Psoas muscle (tissue), 8 donors: ENCODE results near the gene UROC1. TPM values are rescaled to one million over a fixed set of nuclear protein-coding genes. Genes with fewer than 3 reads are reported as not detected.

Experiments used
- ATAC-seq, 4 donors: fragments of 200-7000 bp; cut with Tn5 transposase; one replicate each; pipeline ENCODE4 v1.9.1; 2020; ENCODE audit warnings: moderate library complexity in 3 of 4, mild to moderate bottlenecking in 2 of 4
- DNase-seq, 2 donors: peaks; one replicate each; pipeline ENCODE4 v3.0.0-alpha.2; 2020
- H3K27ac ChIP-seq: fragments of 200-600 bp; one replicate; pipeline ENCODE4 v1.8.0; 2022
- H3K27me3 ChIP-seq, 3 donors: fragments of 200-600 bp in 1 of 3; one replicate each; pipeline versions ENCODE4 v1.6.1 to v1.8.0; 2013 to 2022; ENCODE audit warnings: low read length in 2 of 3, mild to moderate bottlenecking in 2 of 3, moderate library complexity in 1 of 3; ENCODE audit not compliant: insufficient read depth in 3 of 3
- H3K36me3 ChIP-seq, 2 donors: fragments of 200-600 bp in 1 of 2; one replicate each; pipeline versions ENCODE4 v1.6.1 to v1.8.0; 2013 to 2022; ENCODE audit warnings: low read depth in 1 of 2, mild to moderate bottlenecking in 1 of 2, moderate library complexity in 1 of 2; ENCODE audit not compliant: insufficient read depth in 1 of 2
- H3K4me1 ChIP-seq: fragments of 200-600 bp; one replicate; pipeline ENCODE4 v1.8.0; 2022
- H3K4me3 ChIP-seq: fragments of 200-600 bp; one replicate; pipeline ENCODE4 v1.8.0; 2022; ENCODE audit warnings: mild to moderate bottlenecking
- H3K9me3 ChIP-seq: fragments of 200-600 bp; one replicate; pipeline ENCODE4 v1.8.0; 2022
- CTCF ChIP-seq: fragments of 200-600 bp; IDR thresholded peaks from one replicate; pipeline ENCODE4 v1.8.0; 2022; ENCODE audit warnings: antibody characterized with exemption
- WGBS, 3 donors: extraction: QIAGEN DNeasy Blood & Tissue Kit; methylation state at CpG; one replicate each; pipeline versions ENCODE4 v1.1.6 to v1.1.7; 2013; 5-methylcytosine and 5-hydroxymethylcytosine counted together
- intact Hi-C, 2 donors: fragments of 100-400 bp; cut with DNase I; formaldehyde crosslinking; loops; one replicate each; pipeline versions ENCODE4 v1.11.0 to v1.14.2; 2022
- polyA plus RNA-seq, 3 donors: library from polyadenylated mRNA; stranded (reverse); fragments of 200-250 nt; gene quantifications; one replicate each; pipeline ENCODE4 v1.2.3, GENCODE V29; 2013
- total RNA-seq, 4 donors: library from RNA; stranded (reverse); fragmentation: NEBNext Ultra II Directional in 2 of 4; extraction: Animal tissue kit (Norgen Biotek cat#: 25700) in 2 of 4; gene quantifications; one replicate each; pipeline versions ENCODE4 v1.2.1 to v1.2.4, GENCODE V29; 2021 to 2023
- donor health status: healthy with polysubstance abuse.
- donor health status: DM: no; HTN: no; CAD: no; lungs with moderate emphysema.
- donor health status: Bipolar disorder and iron deficiency.
- donor health status: healthy.
- donor health status: DM: yes; HTN: yes; CAD: no.
- donor health status: DM: no; HTN: no; CAD: no.
- donor health status: DM: no; HTN: no; CAD: no.
- donor health status: DM: yes; HTN: yes; CAD: no.

UROC1 gene
- total and polyA plus RNA-seq, 7 donors, result 0.03 to 0.13 (median 0.08) TPM; not detected in 4

- H3K9me3 ChIP-seq, result no peaks in the 10 kb centered on the region
- no peaks in the 10 kb centered on the region for H3K27me3 ChIP-seq
- no peak for DNase-seq
- no peaks in the 10 kb centered on the region for H3K36me3 ChIP-seq
- no peak for ATAC-seq
- no peak for TF ChIP-seq CTCF
- WGBS, 3 donors, result 52 to 63% (median 52%) methylated on average over 9 of the region's 9 CpGs
- no peak overlapping the region for H3K27ac ChIP-seq
- intact Hi-C loops, result no loop called here
- no peak overlapping the region for H3K4me3 ChIP-seq
- H3K4me1 ChIP-seq, result peaks cover 8% of the 10 kb centered on the region
These were observed 23.8 kb downstream of the UROC1 start for GRCh38 chr3:126493739-126494138.

- TF ChIP-seq CTCF, result no peak
- WGBS, 3 donors, result 84 to 94% (median 90%) methylated on average over 14 of the region's 14 CpGs
- H3K27me3 ChIP-seq, result no peaks in the 10 kb centered on the region
- no peak overlapping the region for H3K27ac ChIP-seq
- no peak overlapping the region for H3K4me3 ChIP-seq
- no peak for ATAC-seq
- H3K9me3 ChIP-seq, result no peaks in the 10 kb centered on the region
- intact Hi-C loops, result no loop called here
- DNase-seq, result no peak
- peaks cover 8% of the 10 kb centered on the region for H3K4me1 ChIP-seq
- no peaks in the 10 kb centered on the region for H3K36me3 ChIP-seq
These were observed 24.5 kb downstream of the UROC1 start for GRCh38 chr3:126493051-126493450.

- Histone ChIP-seq H3K4me3 (no peak overlapping the region), H3K9me3 (no peaks in the 10 kb centered on the region), H3K27me3 (no peaks in the 10 kb centered on the region), H3K4me1 (peaks cover 10% of the 10 kb centered on the region), H3K27ac (no peak overlapping the region), H3K36me3 (no peaks in the 10 kb centered on the region)
- 52 to 55% (median 54%) methylated on average over 21 of the region's 21 CpGs for WGBS, 3 donors
- DNase-seq (peak in 1 of 2 donors; percentile 34), ATAC-seq (peak; percentile 67 to 85 (median 75))
- intact Hi-C loops, result no loop called here
- no peak for TF ChIP-seq CTCF
These were observed 26.2 kb downstream of the UROC1 start for GRCh38 chr3:126491221-126492013.

GRCh38 chr3:126490619-126491018, 27.0 kb downstream of the UROC1 start:
- intact Hi-C loops, result no loop called here
- Histone ChIP-seq H3K4me1 (peaks cover 14% of the 10 kb centered on the region), H3K36me3 (no peaks in the 10 kb centered on the region), H3K27ac (no peak overlapping the region), H3K27me3 (no peaks in the 10 kb centered on the region), H3K4me3 (no peak overlapping the region), H3K9me3 (no peaks in the 10 kb centered on the region)
- DNase-seq (no peak), ATAC-seq (no peak)
- TF ChIP-seq CTCF, result no peak
- 88 to 95% (median 90%) methylated on average over 6 of the region's 6 CpGs for WGBS, 3 donors
